Vagina (tissue), 2 donors: Measurements from ENCODE around the gene MTPN.

Source experiments
- POLR2A ChIP-seq, 2 donors: fragments of 450-650 bp; IDR thresholded peaks; one replicate each; pipeline ENCODE4 v1.6.1; 2017; ENCODE audit warnings: antibody characterized with exemption in 2 of 2, mild to moderate bottlenecking in 2 of 2, moderate library complexity in 2 of 2
- POLR2AphosphoS5 ChIP-seq, 2 donors: sonication (generic); formaldehyde crosslinking; IDR thresholded peaks; one replicate each; pipeline ENCODE4 v1.9.0; 2017; ENCODE audit warnings: antibody characterized with exemption in 2 of 2, mild to moderate bottlenecking in 2 of 2, low read depth in 1 of 2; ENCODE audit not compliant: insufficient read depth in 1 of 2
- TF ChIP-seq, protein P1 (sequence below), 3 experiments: fragments of 450-650 bp in 2 of 3; fragments of 200-600 bp in 1 of 3; sonication (generic) in 1 of 3; IDR thresholded peaks; one replicate each; pipeline ENCODE4 v1.5.1; 2017 to 2019; ENCODE audit warnings: antibody characterized with exemption in 3 of 3, mild to moderate bottlenecking in 2 of 3, moderate library complexity in 2 of 3

DNA sequence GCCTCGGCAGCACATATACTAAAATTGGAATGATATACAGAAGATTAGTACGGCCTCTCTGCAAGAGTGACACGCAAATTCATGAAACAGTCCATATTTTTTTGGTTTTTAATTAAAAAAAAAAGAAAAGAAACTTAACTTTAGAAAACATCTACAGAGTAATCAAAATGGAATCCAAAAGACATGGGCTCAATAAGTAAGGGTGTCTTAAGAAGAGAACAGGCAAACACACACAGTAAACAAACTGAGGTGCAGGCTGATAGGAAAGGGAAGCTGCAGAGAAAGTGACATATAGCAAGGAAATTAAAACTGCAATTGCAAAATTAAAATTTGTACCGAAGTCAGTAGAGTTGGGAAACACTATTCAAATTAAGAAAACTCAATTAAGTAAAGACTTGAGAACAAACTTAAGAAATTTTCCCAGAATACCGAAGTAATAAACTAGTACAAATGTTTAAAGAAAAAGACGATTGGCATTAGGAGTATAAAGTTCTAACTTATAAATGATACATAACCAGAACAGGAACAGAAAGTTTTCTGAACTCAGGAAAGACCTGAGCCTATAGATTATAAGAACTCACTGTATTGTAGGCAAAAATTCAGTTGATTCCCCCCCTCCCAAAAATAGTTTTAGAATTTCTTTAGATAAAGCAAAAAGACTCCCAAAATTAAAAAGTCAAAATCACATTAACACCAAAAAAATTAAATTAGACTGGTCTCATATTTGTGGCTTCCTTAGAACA is 16.3 kb downstream of the MTPN start:
- TF ChIP-seq, protein P1, sequence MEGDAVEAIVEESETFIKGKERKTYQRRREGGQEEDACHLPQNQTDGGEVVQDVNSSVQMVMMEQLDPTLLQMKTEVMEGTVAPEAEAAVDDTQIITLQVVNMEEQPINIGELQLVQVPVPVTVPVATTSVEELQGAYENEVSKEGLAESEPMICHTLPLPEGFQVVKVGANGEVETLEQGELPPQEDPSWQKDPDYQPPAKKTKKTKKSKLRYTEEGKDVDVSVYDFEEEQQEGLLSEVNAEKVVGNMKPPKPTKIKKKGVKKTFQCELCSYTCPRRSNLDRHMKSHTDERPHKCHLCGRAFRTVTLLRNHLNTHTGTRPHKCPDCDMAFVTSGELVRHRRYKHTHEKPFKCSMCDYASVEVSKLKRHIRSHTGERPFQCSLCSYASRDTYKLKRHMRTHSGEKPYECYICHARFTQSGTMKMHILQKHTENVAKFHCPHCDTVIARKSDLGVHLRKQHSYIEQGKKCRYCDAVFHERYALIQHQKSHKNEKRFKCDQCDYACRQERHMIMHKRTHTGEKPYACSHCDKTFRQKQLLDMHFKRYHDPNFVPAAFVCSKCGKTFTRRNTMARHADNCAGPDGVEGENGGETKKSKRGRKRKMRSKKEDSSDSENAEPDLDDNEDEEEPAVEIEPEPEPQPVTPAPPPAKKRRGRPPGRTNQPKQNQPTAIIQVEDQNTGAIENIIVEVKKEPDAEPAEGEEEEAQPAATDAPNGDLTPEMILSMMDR (IDR thresholded peaks at IDR 0.05), result no peak
- TF ChIP-seq POLR2A (IDR thresholded peaks at IDR 0.05) (no peak), POLR2AphosphoS5 (IDR thresholded peaks at IDR 0.05; ENCODE audit: insufficient read depth in 1 of 2, low read depth in 1 of 2) (no peak)
